K562 (cell line): Measurements from ENCODE around the gene DHDH. TPM values are rescaled to one million over a fixed set of nuclear protein-coding genes. Genes with fewer than 3 reads are reported as not detected.
A peak's percentile ranks its signal among the peaks of the same experiment; 100 is the strongest.

Source experiments
- CHD2 ChIP-seq: IDR thresholded peaks from 2 replicates; pipeline ENCODE4 v1.6.1; 2011; ENCODE audit warnings: low read depth, low read length
- ELF1 ChIP-seq: fragments of 200-800 bp; sonication (Bioruptor generic); IDR thresholded peaks from 2 replicates; pipeline ENCODE4 v1.6.1; 2016; ENCODE audit warnings: missing genetic modification characterization, missing compliant biosample characterization
- LCOR ChIP-seq: sonication (generic); formaldehyde crosslinking; IDR thresholded peaks from 2 replicates; pipeline ENCODE4 v1.8.0; 2022; ENCODE audit warnings: mild to moderate bottlenecking, missing genetic modification reagents
- PATZ1 ChIP-seq: fragments of 250-450 bp; sonication (Bioruptor Pico); IDR thresholded peaks from 2 replicates; pipeline ENCODE4 v1.5.0; 2020; ENCODE audit warnings: mild to moderate bottlenecking, borderline replicate concordance
- PCBP2 ChIP-seq: fragments of 200-400 bp; formaldehyde crosslinking; IDR thresholded peaks from 2 replicates; pipeline ENCODE4 v1.6.1; 2018; ENCODE audit warnings: low read length, low read depth, mild to moderate bottlenecking, moderate library complexity; ENCODE audit not compliant: poor library complexity, severe bottlenecking
- REST ChIP-seq, 2 experiments: fragments of 450-650 bp; formaldehyde crosslinking in 1 of 2; IDR thresholded peaks; 2 replicates each; pipeline versions ENCODE4 v1.4.0 to v1.6.1; 2014 to 2020; ENCODE audit warnings: mild to moderate bottlenecking in 2 of 2, borderline replicate concordance in 1 of 2, low read depth in 1 of 2
- TEAD1 ChIP-seq, 2 experiments: fragments of 450-650 bp in 1 of 2; sonication (generic) in 1 of 2; formaldehyde crosslinking; IDR thresholded peaks; 2 replicates each; pipeline versions ENCODE4 v1.4.0 to v1.8.0; 2020 to 2022; ENCODE audit warnings: mild to moderate bottlenecking in 2 of 2, missing genetic modification reagents in 1 of 2
- ZNF586 ChIP-seq: fragments of 450-650 bp; formaldehyde crosslinking; conservative IDR thresholded peaks from 2 replicates; pipeline ENCODE4 v1.4.0; 2020; ENCODE audit warnings: mild to moderate bottlenecking, moderate library complexity
- polyA plus RNA-seq, 8 experiments: library from polyadenylated mRNA; depleted of rRNA in 4 of 8; stranded (reverse) in 5 of 8; unstranded in 3 of 8; fragments of >200 nt; fragmentation: Nextera tagmentation in 2 of 8; fragmentation: Illumina TruSeq in 1 of 8; extraction: Ambion mirVana in 2 of 8; extraction: Trizol in 1 of 8; gene quantifications; 2 replicates each; pipeline versions ENCODE4 v1.2.1 to v1.2.3, GENCODE V29; 2011 to 2014; ENCODE audit warnings: inconsistent platforms in 1 of 8, missing spikeins in 1 of 8
- total RNA-seq, 7 experiments: library from RNA; depleted of rRNA in 6 of 7; stranded (reverse); fragments of >200 nt in 6 of 7; fragmentation: Illumina TruSeq in 2 of 7; extraction: Trizol in 2 of 7; gene quantifications; 2 replicates each; pipeline versions ENCODE4 v1.2.1 to v1.2.3, GENCODE V29; 2011 to 2021; ENCODE audit warnings: low replicate concordance in 1 of 7

Gene DHDH
- total and polyA plus RNA-seq, 9 of the 15 experiments (the other 6 are each of a cell fraction or from before 2014, with no cell fraction given), result 0.37 to 1.9 (median 0.87) TPM

- TF ChIP-seq PATZ1 (CRISPR knock-in tag) (no peak), CHD2 (peak; percentile 53; the same call in 1 of the 2 replicates), ELF1 (no peak), LCOR (CRISPR knock-in tag) (0 out of 2 replicates have a peak, but pooled peaks have one; percentile 75), REST (IDR thresholded peaks at IDR 0.05; ENCODE audit: borderline replicate concordance) (peak; percentile 99), REST (CRISPR knock-in tag; IDR thresholded peaks at IDR 0.05; ENCODE audit: low read depth) (0 out of 2 replicates have a peak, but pooled peaks have one; percentile 24), ZNF586 (CRISPR knock-in tag) (no peak), PCBP2 (no peak), TEAD1 (CRISPR knock-in tag; IDR thresholded peaks at IDR 0.05) (peak; percentile 51 to 80; a peak in 3 of 4 replicates)
These were observed 21.3 kb downstream of the DHDH start, which contains the start of gene BAX (continued) for GRCh38 chr19:48954595-48955307.
